ENCODE results near the gene PPP4R3B.

DNA sequence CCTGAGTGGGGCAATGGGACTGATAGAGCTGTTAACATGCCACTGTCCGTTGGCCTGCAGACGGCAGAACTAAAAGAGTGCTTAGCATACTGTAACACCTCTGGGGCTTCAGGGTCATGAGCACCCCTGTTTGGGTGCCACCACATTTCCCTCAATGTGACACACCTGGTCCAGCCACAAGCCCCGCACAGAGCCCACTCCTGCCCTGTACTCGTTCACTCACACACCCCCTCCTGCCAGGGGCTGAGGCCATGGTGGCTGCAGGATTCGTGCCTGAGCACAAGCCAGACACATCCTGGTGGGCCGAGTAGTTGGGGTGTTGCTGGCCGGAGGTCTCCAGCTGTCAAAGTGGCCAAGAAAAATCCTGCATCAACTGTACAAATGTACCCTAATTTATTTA is 4.4 kb upstream of the PPP4R3B start:
- TF ChIP-seq, protein P1, sequence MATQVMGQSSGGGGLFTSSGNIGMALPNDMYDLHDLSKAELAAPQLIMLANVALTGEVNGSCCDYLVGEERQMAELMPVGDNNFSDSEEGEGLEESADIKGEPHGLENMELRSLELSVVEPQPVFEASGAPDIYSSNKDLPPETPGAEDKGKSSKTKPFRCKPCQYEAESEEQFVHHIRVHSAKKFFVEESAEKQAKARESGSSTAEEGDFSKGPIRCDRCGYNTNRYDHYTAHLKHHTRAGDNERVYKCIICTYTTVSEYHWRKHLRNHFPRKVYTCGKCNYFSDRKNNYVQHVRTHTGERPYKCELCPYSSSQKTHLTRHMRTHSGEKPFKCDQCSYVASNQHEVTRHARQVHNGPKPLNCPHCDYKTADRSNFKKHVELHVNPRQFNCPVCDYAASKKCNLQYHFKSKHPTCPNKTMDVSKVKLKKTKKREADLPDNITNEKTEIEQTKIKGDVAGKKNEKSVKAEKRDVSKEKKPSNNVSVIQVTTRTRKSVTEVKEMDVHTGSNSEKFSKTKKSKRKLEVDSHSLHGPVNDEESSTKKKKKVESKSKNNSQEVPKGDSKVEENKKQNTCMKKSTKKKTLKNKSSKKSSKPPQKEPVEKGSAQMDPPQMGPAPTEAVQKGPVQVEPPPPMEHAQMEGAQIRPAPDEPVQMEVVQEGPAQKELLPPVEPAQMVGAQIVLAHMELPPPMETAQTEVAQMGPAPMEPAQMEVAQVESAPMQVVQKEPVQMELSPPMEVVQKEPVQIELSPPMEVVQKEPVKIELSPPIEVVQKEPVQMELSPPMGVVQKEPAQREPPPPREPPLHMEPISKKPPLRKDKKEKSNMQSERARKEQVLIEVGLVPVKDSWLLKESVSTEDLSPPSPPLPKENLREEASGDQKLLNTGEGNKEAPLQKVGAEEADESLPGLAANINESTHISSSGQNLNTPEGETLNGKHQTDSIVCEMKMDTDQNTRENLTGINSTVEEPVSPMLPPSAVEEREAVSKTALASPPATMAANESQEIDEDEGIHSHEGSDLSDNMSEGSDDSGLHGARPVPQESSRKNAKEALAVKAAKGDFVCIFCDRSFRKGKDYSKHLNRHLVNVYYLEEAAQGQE (IDR thresholded peaks at IDR 0.05; ENCODE audit: unreplicated experiment): no peak
- TF ChIP-seq, protein P2, sequence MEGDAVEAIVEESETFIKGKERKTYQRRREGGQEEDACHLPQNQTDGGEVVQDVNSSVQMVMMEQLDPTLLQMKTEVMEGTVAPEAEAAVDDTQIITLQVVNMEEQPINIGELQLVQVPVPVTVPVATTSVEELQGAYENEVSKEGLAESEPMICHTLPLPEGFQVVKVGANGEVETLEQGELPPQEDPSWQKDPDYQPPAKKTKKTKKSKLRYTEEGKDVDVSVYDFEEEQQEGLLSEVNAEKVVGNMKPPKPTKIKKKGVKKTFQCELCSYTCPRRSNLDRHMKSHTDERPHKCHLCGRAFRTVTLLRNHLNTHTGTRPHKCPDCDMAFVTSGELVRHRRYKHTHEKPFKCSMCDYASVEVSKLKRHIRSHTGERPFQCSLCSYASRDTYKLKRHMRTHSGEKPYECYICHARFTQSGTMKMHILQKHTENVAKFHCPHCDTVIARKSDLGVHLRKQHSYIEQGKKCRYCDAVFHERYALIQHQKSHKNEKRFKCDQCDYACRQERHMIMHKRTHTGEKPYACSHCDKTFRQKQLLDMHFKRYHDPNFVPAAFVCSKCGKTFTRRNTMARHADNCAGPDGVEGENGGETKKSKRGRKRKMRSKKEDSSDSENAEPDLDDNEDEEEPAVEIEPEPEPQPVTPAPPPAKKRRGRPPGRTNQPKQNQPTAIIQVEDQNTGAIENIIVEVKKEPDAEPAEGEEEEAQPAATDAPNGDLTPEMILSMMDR (conservative IDR thresholded peaks at IDR 0.05; ENCODE audit: low read depth in 2 of 2): no peak
- TF ChIP-seq POLR2AphosphoS5 (IDR thresholded peaks at IDR 0.05; ENCODE audit: low read depth) (no peak), ZNF114 (CRISPR knock-in tag; IDR thresholded peaks at IDR 0.05) (no peak), EZH2 (IDR thresholded peaks at IDR 0.05; ENCODE audit: low read depth, unreplicated experiment) (no peak), JUNB (IDR thresholded peaks at IDR 0.05; ENCODE audit: unreplicated experiment) (no peak), STAT1 (IDR thresholded peaks at IDR 0.05; ENCODE audit: unreplicated experiment) (no peak), NANOG (IDR thresholded peaks at IDR 0.05; ENCODE audit: borderline replicate concordance) (no peak), CREB1 (CRISPR knock-in tag; IDR thresholded peaks at IDR 0.05; ENCODE audit: low read depth) (no peak)
- TF ChIP-seq, protein P3, sequence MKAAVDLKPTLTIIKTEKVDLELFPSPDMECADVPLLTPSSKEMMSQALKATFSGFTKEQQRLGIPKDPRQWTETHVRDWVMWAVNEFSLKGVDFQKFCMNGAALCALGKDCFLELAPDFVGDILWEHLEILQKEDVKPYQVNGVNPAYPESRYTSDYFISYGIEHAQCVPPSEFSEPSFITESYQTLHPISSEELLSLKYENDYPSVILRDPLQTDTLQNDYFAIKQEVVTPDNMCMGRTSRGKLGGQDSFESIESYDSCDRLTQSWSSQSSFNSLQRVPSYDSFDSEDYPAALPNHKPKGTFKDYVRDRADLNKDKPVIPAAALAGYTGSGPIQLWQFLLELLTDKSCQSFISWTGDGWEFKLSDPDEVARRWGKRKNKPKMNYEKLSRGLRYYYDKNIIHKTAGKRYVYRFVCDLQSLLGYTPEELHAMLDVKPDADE (IDR thresholded peaks at IDR 0.05): no peak

Measured in GM23338 (cell line).